GM12878 (cell line): Measurements from ENCODE around the gene ATP4A. TPM values are rescaled to one million over a fixed set of nuclear protein-coding genes. Genes with fewer than 3 reads are reported as not detected.
A peak's percentile ranks its signal among the peaks of the same experiment; 100 is the strongest.

Experiments used
- CEBPB ChIP-seq, 2 experiments: fragments of 150-350 bp in 1 of 2; IDR thresholded peaks; 2 replicates each; pipeline ENCODE4 v1.6.1; 2012 to 2014; ENCODE audit warnings: low read depth in 2 of 2, low read length in 2 of 2, borderline replicate concordance in 1 of 2, inconsistent platforms in 1 of 2
- CREB1 ChIP-seq: IDR thresholded peaks from 2 replicates; pipeline ENCODE4 v1.6.1; 2012; ENCODE audit warnings: low read depth, mild to moderate bottlenecking, inconsistent platforms
- DPF2 ChIP-seq: fragments of 450-650 bp; IDR thresholded peaks from 2 replicates; pipeline ENCODE4 v1.6.1; 2017; ENCODE audit warnings: mild to moderate bottlenecking
- ESRRA ChIP-seq: IDR thresholded peaks from 2 replicates; pipeline ENCODE4 v1.6.1; 2012; ENCODE audit warnings: mild to moderate bottlenecking, low read length, improper control_type of control experiment
- GABPA ChIP-seq: IDR thresholded peaks from 2 replicates; pipeline ENCODE4 v1.6.1; 2014; ENCODE audit warnings: antibody characterized with exemption, low read depth, mild to moderate bottlenecking, inconsistent platforms
- IRF4 ChIP-seq: IDR thresholded peaks from 2 replicates; pipeline ENCODE4 v1.6.1; 2011; ENCODE audit warnings: low read depth, low read length
- IRF5 ChIP-seq: fragments of 450-650 bp; IDR thresholded peaks from 2 replicates; pipeline ENCODE4 v1.6.1; 2017; ENCODE audit warnings: borderline replicate concordance
- KAT2A ChIP-seq: conservative IDR thresholded peaks from 2 replicates; pipeline ENCODE4 v1.6.1; 2011; ENCODE audit warnings: low read depth, low read length; ENCODE audit not compliant: control insufficient read depth
- KLF5 ChIP-seq: fragments of 450-650 bp; IDR thresholded peaks from 2 replicates; pipeline ENCODE4 v1.6.1; 2014; ENCODE audit warnings: mild to moderate bottlenecking; ENCODE audit not compliant: partially characterized antibody
- MEF2A ChIP-seq: IDR thresholded peaks from 2 replicates; pipeline ENCODE4 v1.6.1; 2011; ENCODE audit warnings: low read depth, mild to moderate bottlenecking, low read length, moderate library complexity; ENCODE audit not compliant: insufficient read depth
- NBN ChIP-seq: fragments of 450-650 bp; IDR thresholded peaks from 2 replicates; pipeline ENCODE4 v1.6.1; 2016
- NKRF ChIP-seq: fragments of 450-650 bp; conservative IDR thresholded peaks from 2 replicates; pipeline ENCODE4 v1.6.1; 2017; ENCODE audit warnings: mild to moderate bottlenecking, moderate library complexity
- NR2C1 ChIP-seq: fragments of 450-650 bp; IDR thresholded peaks from 2 replicates; pipeline ENCODE4 v1.6.1; 2017; ENCODE audit warnings: antibody characterized with exemption, mild to moderate bottlenecking, moderate library complexity
- NR2F1 ChIP-seq: fragments of 450-650 bp; conservative IDR thresholded peaks from 2 replicates; pipeline ENCODE4 v1.6.1; 2017; ENCODE audit warnings: mild to moderate bottlenecking
- POLR2A ChIP-seq: IDR thresholded peaks from 2 replicates; pipeline ENCODE4 v1.6.1; 2011; ENCODE audit warnings: low read depth, mild to moderate bottlenecking, low read length
- RCOR1 ChIP-seq: conservative IDR thresholded peaks from 2 replicates; pipeline ENCODE4 v1.6.1; 2012; ENCODE audit warnings: low read depth, low read length, improper control_type of control experiment
- RFX5 ChIP-seq: IDR thresholded peaks from 2 replicates; pipeline ENCODE4 v1.6.1; 2011; ENCODE audit warnings: low read depth, low read length, improper control_type of control experiment
- TCF3 ChIP-seq: IDR thresholded peaks from 2 replicates; pipeline ENCODE4 v1.6.1; 2012; ENCODE audit warnings: low read depth, mild to moderate bottlenecking, low read length, borderline replicate concordance; ENCODE audit not compliant: insufficient read depth
- YBX1 ChIP-seq: fragments of 450-650 bp; IDR thresholded peaks from 2 replicates; pipeline ENCODE4 v1.6.1; 2016; ENCODE audit warnings: antibody characterized with exemption
- ZNF207 ChIP-seq: fragments of 450-650 bp; IDR thresholded peaks from 2 replicates; pipeline ENCODE4 v1.6.1; 2014; ENCODE audit warnings: antibody characterized with exemption, mild to moderate bottlenecking, borderline replicate concordance
- ZNF24 ChIP-seq: fragments of 450-650 bp; IDR thresholded peaks from 2 replicates; pipeline ENCODE4 v1.6.1; 2017; ENCODE audit warnings: antibody characterized with exemption, mild to moderate bottlenecking
- polyA plus RNA-seq, 11 experiments: library from polyadenylated mRNA; depleted of rRNA in 4 of 11; unstranded in 6 of 11; stranded (reverse) in 5 of 11; fragments of >200 nt; fragmentation: Nextera tagmentation in 4 of 11; fragmentation: Illumina TruSeq in 1 of 11; extraction: Ambion mirVana in 4 of 11; extraction: Trizol in 1 of 11; gene quantifications; 1 replicate in 1 of 11; 2 replicates in 10 of 11; pipeline versions ENCODE4 v1.2.1 to v1.2.3, GENCODE V29; 2011 to 2016; ENCODE audit warnings: inconsistent platforms in 2 of 11, missing spikeins in 2 of 11, low read depth in 1 of 11
- total RNA-seq, 4 experiments: library from RNA; depleted of rRNA in 3 of 4; stranded (reverse); fragments of >200 nt in 3 of 4; fragmentation: Illumina TruSeq in 1 of 4; extraction: Trizol in 1 of 4; gene quantifications; 2 replicates each; pipeline versions ENCODE4 v1.2.1 to v1.2.3, GENCODE V29; 2013 to 2021
- TF ChIP-seq, protein P1 (sequence below), 3 experiments: IDR thresholded peaks in 2 of 3; conservative IDR thresholded peaks in 1 of 3; 2 replicates each; pipeline ENCODE4 v1.5.1; 2011; ENCODE audit warnings: low read depth in 3 of 3, low read length in 3 of 3, mild to moderate bottlenecking in 3 of 3, control low read depth in 2 of 3, moderate library complexity in 2 of 3, inconsistent platforms in 1 of 3, mixed read lengths in 1 of 3; ENCODE audit not compliant: control insufficient read depth in 2 of 3, insufficient read depth in 1 of 3; ENCODE audit errors: extremely low read depth in 1 of 3
- TF ChIP-seq, protein P2 (sequence below): fragments of 150-350 bp; IDR thresholded peaks from 2 replicates; pipeline ENCODE4 v1.6.1; 2014; ENCODE audit warnings: mild to moderate bottlenecking, low read depth, low read length

ATP4A gene
- total and polyA plus RNA-seq, 10 of the 15 experiments (the other 5 are each of a cell fraction or from before 2014, with no cell fraction given): 0.03 to 1.5 (median 0.11) TPM; not detected in 3

GRCh38 chr19:35612559-35613321, 49.3 kb upstream of the ATP4A start, which contains the start of gene HAUS5 (continued):
- TF ChIP-seq KLF5 (peak; percentile 53), IRF4 (no peak), RFX5 (peak; percentile 100), CREB1 (peak; percentile 100), RCOR1 (no peak), NBN (peak; percentile 100), KAT2A (no peak), DPF2 (peak; percentile 85), ESRRA (no peak), NR2F1 (peak; percentile 40; the same call in 1 of the 2 replicates), CEBPB (IDR thresholded peaks at IDR 0.05; ENCODE audit: borderline replicate concordance in 1 of 2, low read depth in 2 of 2, low read length in 2 of 2) (peak in 1 of 2 experiments; percentile 98; a peak in 1 of 4 replicates), IRF5 (no peak), TCF3 (0 out of 2 replicates have a peak, but pooled peaks have one; percentile 19), MEF2A (no peak), NR2C1 (no peak), GABPA (no peak), NKRF (peak; percentile 93), ZNF24 (no peak), YBX1 (no peak), POLR2A (peak; percentile 91), ZNF207 (0 out of 2 replicates have a peak, but pooled peaks have one; percentile 59)
- TF ChIP-seq, protein P1, sequence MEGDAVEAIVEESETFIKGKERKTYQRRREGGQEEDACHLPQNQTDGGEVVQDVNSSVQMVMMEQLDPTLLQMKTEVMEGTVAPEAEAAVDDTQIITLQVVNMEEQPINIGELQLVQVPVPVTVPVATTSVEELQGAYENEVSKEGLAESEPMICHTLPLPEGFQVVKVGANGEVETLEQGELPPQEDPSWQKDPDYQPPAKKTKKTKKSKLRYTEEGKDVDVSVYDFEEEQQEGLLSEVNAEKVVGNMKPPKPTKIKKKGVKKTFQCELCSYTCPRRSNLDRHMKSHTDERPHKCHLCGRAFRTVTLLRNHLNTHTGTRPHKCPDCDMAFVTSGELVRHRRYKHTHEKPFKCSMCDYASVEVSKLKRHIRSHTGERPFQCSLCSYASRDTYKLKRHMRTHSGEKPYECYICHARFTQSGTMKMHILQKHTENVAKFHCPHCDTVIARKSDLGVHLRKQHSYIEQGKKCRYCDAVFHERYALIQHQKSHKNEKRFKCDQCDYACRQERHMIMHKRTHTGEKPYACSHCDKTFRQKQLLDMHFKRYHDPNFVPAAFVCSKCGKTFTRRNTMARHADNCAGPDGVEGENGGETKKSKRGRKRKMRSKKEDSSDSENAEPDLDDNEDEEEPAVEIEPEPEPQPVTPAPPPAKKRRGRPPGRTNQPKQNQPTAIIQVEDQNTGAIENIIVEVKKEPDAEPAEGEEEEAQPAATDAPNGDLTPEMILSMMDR (IDR thresholded peaks at IDR 0.05 in 2 of 3, conservative IDR thresholded peaks at IDR 0.05 in 1 of 3; ENCODE audit: control insufficient read depth in 2 of 3, extremely low read depth in 1 of 3, insufficient read depth in 1 of 3, low read depth in 3 of 3, low read length in 3 of 3): peak in 1 of 3 experiments; percentile 24; a peak in 1 of 6 replicates
- TF ChIP-seq, protein P2, sequence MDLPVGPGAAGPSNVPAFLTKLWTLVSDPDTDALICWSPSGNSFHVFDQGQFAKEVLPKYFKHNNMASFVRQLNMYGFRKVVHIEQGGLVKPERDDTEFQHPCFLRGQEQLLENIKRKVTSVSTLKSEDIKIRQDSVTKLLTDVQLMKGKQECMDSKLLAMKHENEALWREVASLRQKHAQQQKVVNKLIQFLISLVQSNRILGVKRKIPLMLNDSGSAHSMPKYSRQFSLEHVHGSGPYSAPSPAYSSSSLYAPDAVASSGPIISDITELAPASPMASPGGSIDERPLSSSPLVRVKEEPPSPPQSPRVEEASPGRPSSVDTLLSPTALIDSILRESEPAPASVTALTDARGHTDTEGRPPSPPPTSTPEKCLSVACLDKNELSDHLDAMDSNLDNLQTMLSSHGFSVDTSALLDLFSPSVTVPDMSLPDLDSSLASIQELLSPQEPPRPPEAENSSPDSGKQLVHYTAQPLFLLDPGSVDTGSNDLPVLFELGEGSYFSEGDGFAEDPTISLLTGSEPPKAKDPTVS: no peak
